H9 (cell line): ENCODE measurements around the gene PMIS2. TPM values are rescaled to one million over a fixed set of nuclear protein-coding genes. Genes with fewer than 3 reads are reported as not detected.

Experiments used
- DNase-seq: peaks from one replicate; pipeline ENCODE4 v3.0.0-alpha.2; 2017
- H2AFZ ChIP-seq: one replicate; pipeline ENCODE4 v1.6.1; 2013; ENCODE audit warnings: mild to moderate bottlenecking, low read length, control low read depth, moderate library complexity
- H2AK5ac ChIP-seq: 2 replicates; pipeline ENCODE4 v1.6.1; 2013; ENCODE audit warnings: low read length, control low read depth, mixed read lengths; ENCODE audit not compliant: insufficient read length
- H2BK120ac ChIP-seq: one replicate; pipeline ENCODE4 v1.6.1; 2013; ENCODE audit warnings: low read depth, mild to moderate bottlenecking, low read length, control low read depth, inconsistent platforms; ENCODE audit not compliant: poor library complexity, severe bottlenecking
- H2BK12ac ChIP-seq: 2 replicates; pipeline ENCODE4 v1.6.1; 2013; ENCODE audit warnings: low read length, control low read depth, mixed read lengths, low read depth; ENCODE audit not compliant: insufficient read length
- H2BK15ac ChIP-seq: 2 replicates; pipeline ENCODE4 v1.6.1; 2013; ENCODE audit warnings: low read depth, low read length, control low read depth
- H2BK20ac ChIP-seq: one replicate; pipeline ENCODE4 v1.6.1; 2013; ENCODE audit warnings: low read depth, mild to moderate bottlenecking, low read length, control low read depth, inconsistent platforms; ENCODE audit not compliant: poor library complexity, severe bottlenecking
- H2BK5ac ChIP-seq: 2 replicates; pipeline ENCODE4 v1.6.1; 2013; ENCODE audit warnings: low read length, control low read depth, mixed read lengths; ENCODE audit not compliant: insufficient read length
- H3K14ac ChIP-seq: 2 replicates; pipeline ENCODE4 v1.6.1; 2013; ENCODE audit warnings: low read length, control low read depth; ENCODE audit not compliant: insufficient read depth
- H3K18ac ChIP-seq: 2 replicates; pipeline ENCODE4 v1.6.1; 2013; ENCODE audit warnings: low read depth, mild to moderate bottlenecking, mixed read lengths, low read length, control low read depth; ENCODE audit not compliant: insufficient read length
- H3K23ac ChIP-seq: 2 replicates; pipeline ENCODE4 v1.6.1; 2013; ENCODE audit warnings: low read length, control low read depth, mixed read lengths, low read depth; ENCODE audit not compliant: insufficient read length
- H3K23me2 ChIP-seq: 2 replicates; pipeline ENCODE4 v1.6.1; 2013; ENCODE audit warnings: low read depth, mild to moderate bottlenecking, mixed read lengths, low read length, control low read depth; ENCODE audit not compliant: insufficient read length, poor library complexity, severe bottlenecking
- H3K27ac ChIP-seq: 2 replicates; pipeline ENCODE4 v1.5.1; 2013; ENCODE audit warnings: low read length, control low read depth, mixed read lengths, low read depth; ENCODE audit not compliant: insufficient read length
- H3K27me3 ChIP-seq: 2 replicates; pipeline ENCODE4 v1.6.1; 2013; ENCODE audit warnings: low read length, control low read depth, inconsistent platforms; ENCODE audit not compliant: insufficient read depth
- H3K4ac ChIP-seq: 2 replicates; pipeline ENCODE4 v1.6.1; 2013; ENCODE audit warnings: low read depth, mild to moderate bottlenecking, control low read depth, inconsistent platforms, low read length, moderate library complexity
- H3K4me1 ChIP-seq: 2 replicates; pipeline ENCODE4 v1.6.1; 2013; ENCODE audit warnings: low read length, control low read depth, inconsistent platforms; ENCODE audit not compliant: insufficient read depth
- H3K4me2 ChIP-seq: 2 replicates; pipeline ENCODE4 v1.6.1; 2013; ENCODE audit warnings: low read length, control low read depth, mixed read lengths; ENCODE audit not compliant: insufficient read length, insufficient read depth
- H3K56ac ChIP-seq: 2 replicates; pipeline ENCODE4 v1.6.1; 2013; ENCODE audit warnings: low read depth, mild to moderate bottlenecking, mixed read lengths, low read length, control low read depth; ENCODE audit not compliant: insufficient read length
- H3K79me1 ChIP-seq: 2 replicates; pipeline ENCODE4 v1.6.1; 2013; ENCODE audit warnings: low read depth, mild to moderate bottlenecking, moderate library complexity, low read length, control low read depth, inconsistent platforms; ENCODE audit not compliant: insufficient read depth, poor library complexity, severe bottlenecking
- H3K79me2 ChIP-seq: 2 replicates; pipeline ENCODE4 v1.6.1; 2013; ENCODE audit warnings: low read length, control low read depth, inconsistent platforms; ENCODE audit not compliant: insufficient read depth
- H3K9ac ChIP-seq: 2 replicates; pipeline ENCODE4 v1.6.1; 2013; ENCODE audit warnings: low read length, control low read depth, mixed read lengths; ENCODE audit not compliant: insufficient read length; ENCODE audit errors: extremely low read depth
- H3K9me3 ChIP-seq: one replicate; pipeline ENCODE4 v1.6.1; 2013; ENCODE audit warnings: low read depth, low read length, inconsistent platforms; ENCODE audit not compliant: control insufficient read depth
- H3T11ph ChIP-seq: one replicate; pipeline ENCODE4 v1.6.1; 2013; ENCODE audit warnings: mild to moderate bottlenecking, low read length, control low read depth, inconsistent platforms
- H4K20me1 ChIP-seq: one replicate; pipeline ENCODE4 v1.6.1; 2013; ENCODE audit not compliant: control insufficient read depth, insufficient read length, insufficient read depth
- H4K5ac ChIP-seq: 2 replicates; pipeline ENCODE4 v1.6.1; 2013; ENCODE audit warnings: low read depth, mild to moderate bottlenecking, mixed read lengths, low read length, control low read depth; ENCODE audit not compliant: insufficient read length
- H4K8ac ChIP-seq: replicated peaks from 2 replicates; pipeline ENCODE4 v1.6.1; 2013; ENCODE audit warnings: low read length, control low read depth, mixed read lengths, low read depth; ENCODE audit not compliant: insufficient read length
- H4K91ac ChIP-seq: 2 replicates; pipeline ENCODE4 v1.6.1; 2013; ENCODE audit warnings: low read depth, mild to moderate bottlenecking, moderate library complexity, mixed read lengths, low read length, control low read depth; ENCODE audit not compliant: insufficient read length
- H3K27ac Mint-ChIP-seq, 3 experiments: 2 replicates in 2 of 3; 3 replicates in 1 of 3; pipeline ENCODE4 v1.8.0; 2020 to 2021; ENCODE audit warnings: mixed read lengths in 3 of 3, mild to moderate bottlenecking in 1 of 3, moderate library complexity in 1 of 3
- H3K27me3 Mint-ChIP-seq: 2 replicates; pipeline ENCODE4 v1.8.0; 2021; ENCODE audit warnings: low read depth, mild to moderate bottlenecking, moderate library complexity, mixed read lengths
- H3K36me3 Mint-ChIP-seq, 3 experiments: 2 replicates in 2 of 3; 3 replicates in 1 of 3; pipeline ENCODE4 v1.8.0; 2020 to 2021; ENCODE audit warnings: low read depth in 3 of 3, mixed read lengths in 3 of 3; ENCODE audit not compliant: insufficient read depth in 1 of 3
- H3K4me1 Mint-ChIP-seq, 2 experiments: 2 replicates each; pipeline ENCODE4 v1.8.0; 2020; ENCODE audit warnings: mixed read lengths in 2 of 2
- H3K4me3 Mint-ChIP-seq, 2 experiments: 2 replicates in 1 of 2; 3 replicates in 1 of 2; pipeline ENCODE4 v1.8.0; 2020 to 2021; ENCODE audit warnings: mild to moderate bottlenecking in 2 of 2, mixed read lengths in 2 of 2, moderate library complexity in 1 of 2
- H3K9me3 Mint-ChIP-seq, 2 experiments: 2 replicates in 1 of 2; 3 replicates in 1 of 2; pipeline ENCODE4 v1.8.0; 2020; ENCODE audit warnings: mild to moderate bottlenecking in 2 of 2, mixed read lengths in 2 of 2, moderate library complexity in 1 of 2
- CTCF ChIP-seq: fragments of 200-600 bp; sonication (generic); conservative IDR thresholded peaks from 3 replicates; pipeline ENCODE4 v1.8.0; 2021; ENCODE audit warnings: antibody characterized with exemption, mild to moderate bottlenecking
- WGBS: extraction: QIAGEN DNeasy Blood & Tissue Kit; methylation state at CpG from one replicate; pipeline ENCODE4 v1.1.7; 2013; ENCODE audit warnings: missing lambda C conversion rate, low lambda C conversion rate, mixed read lengths; ENCODE audit not compliant: insufficient read length; ENCODE audit errors: extremely low coverage; 5-methylcytosine and 5-hydroxymethylcytosine counted together
- total RNA-seq: library from RNA; stranded (reverse); gene quantifications from 2 replicates; pipeline ENCODE4 v1.2.1, GENCODE V29; 2021

Gene PMIS2
- total RNA-seq, 1 experiment from 2014 or later, result not detected

- Histone ChIP-seq H3K23me2 (no peaks in the 10 kb centered on the region), H4K8ac (no peak overlapping the region), H3K27ac (no peak overlapping the region), H2BK12ac (no peak overlapping the region), H3T11ph (no peak overlapping the region), H3K14ac (no peak overlapping the region), H3K9me3 (no peaks in the 10 kb centered on the region), H3K79me1 (no peaks in the 10 kb centered on the region), H2BK20ac (no peak overlapping the region), H3K4me2 (no peak overlapping the region), H3K18ac (no peak overlapping the region), H2AK5ac (no peak overlapping the region), H3K27me3 (no peaks in the 10 kb centered on the region), H3K79me2 (no peaks in the 10 kb centered on the region), H3K56ac (no peak overlapping the region), H2AFZ (no peak overlapping the region), H2BK15ac (no peak overlapping the region), H2BK5ac (no peak overlapping the region), H3K4ac (no peak overlapping the region), H2BK120ac (no peak overlapping the region), H3K9ac (no peak overlapping the region), H3K23ac (no peak overlapping the region), H3K4me1 (no peaks in the 10 kb centered on the region), H4K5ac (no peak overlapping the region), H4K20me1 (no peaks in the 10 kb centered on the region), H4K91ac (no peak overlapping the region)
- no CpG with 5 or more reads among the region's 4 CpGs for WGBS
- Mint-ChIP-seq H3K4me3 (no peak overlapping the region), H3K27ac (peak overlapping the region in 1 of 3 experiments; percentile 67; a peak in 1 of 7 replicates), H3K36me3 (no peaks in the 10 kb centered on the region), H3K9me3 (no peaks in the 10 kb centered on the region), H3K4me1 (peaks cover 0 to 2% of the 10 kb centered on the region in 2 experiments; a peak in 1 of 4 replicates), H3K27me3 (peaks cover 34% of the 10 kb centered on the region)
- no peak for DNase-seq
- TF ChIP-seq CTCF, result no peak
Observed at GRCh38 chr19:35596366-35596999, 10.5 kb downstream of the PMIS2 start.
